Large intestine (tissue), 3 donors: ENCODE data around the gene SEC31B. TPM values are rescaled to one million over a fixed set of nuclear protein-coding genes. Genes with fewer than 3 reads are reported as not detected.

ENCODE experiments used
- DNase-seq, 2 donors: peaks; one replicate each; pipeline versions ENCODE4 v3.0.0 to v3.0.0-alpha.2; 2013
- H3K27ac ChIP-seq: one replicate; pipeline ENCODE4 v1.5.1; 2013; ENCODE audit warnings: low read length
- H3K27me3 ChIP-seq: 2 replicates; pipeline ENCODE4 v1.6.1; 2013; ENCODE audit warnings: low read length; ENCODE audit not compliant: control insufficient read depth, insufficient read depth
- H3K36me3 ChIP-seq: 2 replicates; pipeline ENCODE4 v1.6.1; 2013; ENCODE audit warnings: low read length; ENCODE audit not compliant: control insufficient read depth, insufficient read depth
- H3K4me1 ChIP-seq: one replicate; pipeline ENCODE4 v1.6.1; 2013; ENCODE audit warnings: low read length; ENCODE audit not compliant: control insufficient read depth, insufficient read depth
- H3K4me3 ChIP-seq: one replicate; pipeline ENCODE4 v1.5.1; 2013; ENCODE audit warnings: low read length
- H3K9me3 ChIP-seq: one replicate; pipeline ENCODE4 v1.6.1; 2013; ENCODE audit warnings: mild to moderate bottlenecking, low read depth, low read length, moderate library complexity; ENCODE audit not compliant: control insufficient read depth
- WGBS: methylation state at CpG from one replicate; pipeline ENCODE4 v1.1.5; 2013; ENCODE audit warnings: low lambda C conversion rate; ENCODE audit not compliant: insufficient coverage; 5-methylcytosine and 5-hydroxymethylcytosine counted together
- polyA plus RNA-seq: library from polyadenylated mRNA; unstranded; fragments of 120-200 nt; gene quantifications from one replicate; pipeline ENCODE4 v1.2.1, GENCODE V29; 2013

SEC31B gene
- polyA plus RNA-seq, 1 donor: 15.5 TPM

DNA sequence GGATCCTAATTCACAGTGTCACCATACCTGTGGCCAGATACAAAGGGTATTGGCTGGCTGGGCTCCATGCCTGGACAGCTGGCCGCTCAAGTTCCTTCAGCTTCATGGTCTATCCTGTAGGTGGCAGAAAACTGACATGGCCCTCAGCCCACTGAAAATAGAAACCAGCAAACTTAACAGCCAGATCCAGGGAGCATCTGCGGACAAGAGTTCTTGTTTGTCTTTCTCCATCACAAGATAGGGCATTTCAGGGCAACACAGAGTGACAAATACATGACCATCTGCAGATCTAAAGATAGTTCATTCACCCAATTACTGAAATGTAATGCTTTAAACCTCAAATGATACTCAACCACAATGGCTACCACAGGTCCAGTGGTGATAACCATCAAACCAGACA is 2.8 kb downstream of the SEC31B start:
- Histone ChIP-seq H3K9me3 (no peaks in the 10 kb centered on the region), H3K36me3 (no peaks in the 10 kb centered on the region), H3K4me1 (peaks cover 6% of the 10 kb centered on the region), H3K4me3 (no peak overlapping the region), H3K27me3 (peaks cover 16% of the 10 kb centered on the region), H3K27ac (no peak overlapping the region)
- DNase-seq: no peak
- no CpG with 5 or more reads among the region's 2 CpGs for WGBS

DNA sequence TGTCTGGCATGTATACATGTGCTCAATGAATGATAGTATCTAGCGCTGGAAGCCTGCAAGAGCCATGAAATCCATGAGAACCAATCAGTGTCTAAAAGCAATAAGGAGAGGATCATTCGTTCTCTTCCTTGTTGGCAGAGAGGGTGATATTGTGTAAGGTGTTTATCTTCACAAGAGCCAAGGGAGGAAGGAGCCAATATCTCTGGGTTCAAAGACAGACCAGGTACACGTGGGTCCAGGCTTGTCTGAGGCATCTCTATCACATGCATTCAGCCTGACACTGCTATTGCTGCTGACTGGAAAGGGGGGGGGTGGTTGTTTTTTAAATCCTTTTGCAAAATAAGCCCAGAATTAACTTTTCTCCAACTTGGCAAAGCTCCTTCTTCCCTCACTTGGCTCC is 4.0 kb downstream of the SEC31B start:
- DNase-seq: peak in 1 of 2 donors; percentile 28
- Histone ChIP-seq H3K27me3 (peaks cover 16% of the 10 kb centered on the region), H3K36me3 (no peaks in the 10 kb centered on the region), H3K9me3 (no peaks in the 10 kb centered on the region), H3K27ac (no peak overlapping the region), H3K4me1 (peaks cover 6% of the 10 kb centered on the region), H3K4me3 (no peak overlapping the region)
- no CpG with 5 or more reads among the region's 3 CpGs for WGBS

DNA sequence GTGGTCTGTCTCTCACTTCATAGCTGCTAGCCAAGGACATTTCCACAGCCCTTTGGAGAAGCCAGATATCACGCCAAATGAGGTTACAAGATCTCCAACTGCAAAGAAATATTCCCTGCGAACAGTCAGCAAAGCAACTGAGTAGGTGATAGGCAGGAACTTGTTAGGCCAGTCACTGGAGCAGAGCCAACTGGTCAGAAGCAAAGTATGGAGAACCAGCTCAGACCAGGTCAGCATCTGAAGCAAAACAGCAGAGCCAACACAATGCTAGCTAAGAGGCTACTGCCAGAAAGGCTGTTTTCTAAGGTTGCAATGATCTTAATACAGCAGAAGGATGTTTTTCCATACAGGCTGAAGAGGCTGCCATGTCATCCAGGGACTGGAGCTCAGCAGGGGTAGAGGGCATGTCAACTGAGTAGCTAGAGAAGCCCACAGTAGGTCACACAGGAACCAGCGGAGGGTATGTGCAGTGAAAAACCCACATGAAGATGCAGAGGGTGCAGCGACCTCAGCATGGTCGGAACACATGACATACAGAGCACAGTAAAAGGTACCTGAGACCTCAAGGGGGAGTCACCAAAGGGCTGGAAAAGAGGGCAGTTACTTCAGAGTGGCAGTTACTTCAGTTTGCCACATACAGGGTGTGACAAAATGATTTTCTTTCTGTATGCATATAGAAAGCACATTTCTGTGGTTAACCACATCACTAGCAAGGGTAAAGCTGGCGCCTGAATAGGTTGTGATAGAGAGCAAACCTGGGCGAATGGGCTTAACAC is 8.9 kb downstream of the SEC31B start:
- Histone ChIP-seq H3K27me3 (no peaks in the 10 kb centered on the region), H3K36me3 (peaks cover 12% of the 10 kb centered on the region), H3K27ac (no peak overlapping the region), H3K9me3 (no peaks in the 10 kb centered on the region), H3K4me3 (no peak overlapping the region), H3K4me1 (no peaks in the 10 kb centered on the region)
- DNase-seq: no peak
- 86% methylated on average over 1 of the region's 7 CpGs for WGBS

- no peaks in the 10 kb centered on the region for H3K4me1 ChIP-seq
- no peaks in the 10 kb centered on the region for H3K9me3 ChIP-seq
- no peak for DNase-seq
- no peak overlapping the region for H3K27ac ChIP-seq
- WGBS: no CpG with 5 or more reads among the region's 8 CpGs
- peaks cover 20% of the 10 kb centered on the region for H3K36me3 ChIP-seq
- H3K4me3 ChIP-seq: no peak overlapping the region
- H3K27me3 ChIP-seq: no peaks in the 10 kb centered on the region
Measured at GRCh38 chr10:100509241-100509840, 10.3 kb downstream of the SEC31B start.

- H3K9me3 ChIP-seq: no peaks in the 10 kb centered on the region
- no peak overlapping the region for H3K27ac ChIP-seq
- no peaks in the 10 kb centered on the region for H3K4me1 ChIP-seq
- no CpG with 5 or more reads among the region's 3 CpGs for WGBS
- DNase-seq: peak in 1 of 2 donors; percentile 39
- no peak overlapping the region for H3K4me3 ChIP-seq
- H3K36me3 ChIP-seq: peaks cover 20% of the 10 kb centered on the region
- H3K27me3 ChIP-seq: no peaks in the 10 kb centered on the region
Measured at GRCh38 chr10:100508691-100509150, 10.9 kb downstream of the SEC31B start.

GRCh38 chr10:100508266-100508665 is 11.4 kb downstream of the SEC31B start:
- H3K36me3 ChIP-seq: peaks cover 20% of the 10 kb centered on the region
- H3K27me3 ChIP-seq: no peaks in the 10 kb centered on the region
- WGBS: 60% methylated on average over 1 of the region's 1 CpG
- no peak overlapping the region for H3K4me3 ChIP-seq
- no peaks in the 10 kb centered on the region for H3K9me3 ChIP-seq
- H3K27ac ChIP-seq: no peak overlapping the region
- H3K4me1 ChIP-seq: no peaks in the 10 kb centered on the region
- no peak for DNase-seq

DNA sequence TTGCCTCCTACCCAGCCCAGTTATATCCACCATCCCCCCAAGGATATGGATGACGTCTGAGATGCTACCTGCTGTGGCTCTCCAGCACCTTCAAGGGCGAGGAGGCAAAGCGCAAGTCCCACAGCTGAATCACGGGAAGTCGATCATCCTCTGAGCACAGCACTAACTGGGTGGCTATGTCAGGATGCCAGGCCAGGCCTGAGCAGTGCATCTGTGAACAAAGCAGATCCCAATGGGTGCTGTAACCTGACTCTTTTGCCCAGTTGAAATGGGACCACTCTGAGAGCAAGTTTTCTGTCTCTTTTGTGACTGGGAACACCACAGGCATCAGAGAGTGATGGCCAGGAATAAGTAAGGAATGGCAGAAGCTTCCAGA is 12.3 kb downstream of the SEC31B start:
- DNase-seq: no peak
- H3K36me3 ChIP-seq: peaks cover 20% of the 10 kb centered on the region
- H3K27ac ChIP-seq: no peak overlapping the region
- no peaks in the 10 kb centered on the region for H3K9me3 ChIP-seq
- no peaks in the 10 kb centered on the region for H3K27me3 ChIP-seq
- no CpG with 5 or more reads among the region's 5 CpGs for WGBS
- H3K4me1 ChIP-seq: no peaks in the 10 kb centered on the region
- H3K4me3 ChIP-seq: no peak overlapping the region

GRCh38 chr10:100506596-100507356 is 12.9 kb downstream of the SEC31B start:
- Histone ChIP-seq H3K4me3 (no peak overlapping the region), H3K36me3 (peaks cover 23% of the 10 kb centered on the region), H3K4me1 (no peaks in the 10 kb centered on the region), H3K9me3 (no peaks in the 10 kb centered on the region), H3K27me3 (no peaks in the 10 kb centered on the region), H3K27ac (no peak overlapping the region)
- DNase-seq: no peak
- 80% methylated on average over 1 of the region's 5 CpGs for WGBS

- no peak overlapping the region for H3K4me3 ChIP-seq
- H3K27me3 ChIP-seq: no peaks in the 10 kb centered on the region
- H3K36me3 ChIP-seq: peaks cover 31% of the 10 kb centered on the region
- no peaks in the 10 kb centered on the region for H3K9me3 ChIP-seq
- no peak overlapping the region for H3K27ac ChIP-seq
- H3K4me1 ChIP-seq: no peaks in the 10 kb centered on the region
- WGBS: no CpG with 5 or more reads among the region's 2 CpGs
- no peak for DNase-seq
Measured at GRCh38 chr10:100505164-100505563, 14.5 kb downstream of the SEC31B start.

DNA sequence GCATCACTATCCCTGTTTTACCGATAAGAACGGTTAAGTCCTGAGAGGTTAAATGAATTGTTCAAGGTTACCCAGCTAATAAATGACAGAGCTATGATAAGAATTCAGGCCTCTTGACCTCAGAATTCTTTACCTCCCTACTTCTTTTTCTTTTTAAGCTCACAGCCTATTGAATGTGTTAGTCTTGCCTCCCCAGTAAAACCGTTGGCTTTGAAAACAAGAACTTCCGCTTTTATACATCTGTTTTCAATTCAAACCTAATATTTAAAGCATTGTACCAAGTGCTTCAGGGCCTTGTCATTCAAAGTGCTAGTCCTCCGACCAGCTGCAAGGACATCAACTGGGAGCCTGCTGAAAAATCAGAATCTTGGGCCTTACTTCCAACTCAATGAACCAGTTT is 15.6 kb downstream of the SEC31B start:
- Histone ChIP-seq H3K4me1 (no peaks in the 10 kb centered on the region), H3K27ac (no peak overlapping the region), H3K4me3 (no peak overlapping the region), H3K27me3 (no peaks in the 10 kb centered on the region), H3K9me3 (no peaks in the 10 kb centered on the region), H3K36me3 (peaks cover 41% of the 10 kb centered on the region)
- DNase-seq: no peak
- WGBS: no CpG with 5 or more reads among the region's 5 CpGs
